H1 (cell line): Measurements from ENCODE around the gene NETO1. TPM values are rescaled to one million over a fixed set of nuclear protein-coding genes. Genes with fewer than 3 reads are reported as not detected.
A peak's percentile ranks its signal among the peaks of the same experiment; 100 is the strongest.

Experiments
- CTCF ChIA-PET: fragments of 300-600 bp; sonication (Branson Sonifier 250); formaldehyde crosslinking; loops from one replicate; lab custom pipeline; 2021; ENCODE audit not compliant: partially characterized antibody; lab: Charles Lee
- POLR2A ChIA-PET: fragments of 300-600 bp; sonication (Branson Sonifier 250); formaldehyde crosslinking; loops from one replicate; lab custom pipeline; 2021; ENCODE audit warnings: inconsistent platforms; ENCODE audit not compliant: partially characterized antibody; lab: Charles Lee
- DNase-seq, 2 experiments: peaks; one replicate each; pipeline versions ENCODE4 v3.0.0 to v3.0.0-alpha.2; 2010 to 2022; ENCODE audit warnings: low spot score in 2 of 2, low read depth in 1 of 2, mixed read lengths in 1 of 2
- FAIRE-seq: peaks from 2 replicates; lab custom pipeline; 2011; peaks lifted over from hg19 to GRCh38; lab: Jason Lieb, UNC
- H2AFZ ChIP-seq: 2 replicates; pipeline ENCODE4 v1.8.1; 2012; ENCODE audit warnings: low read length, inconsistent platforms
- H2AK5ac ChIP-seq: 2 replicates; pipeline ENCODE4 v1.6.1; 2013; ENCODE audit warnings: low read depth, low read length
- H2BK120ac ChIP-seq: replicated peaks from 2 replicates; pipeline ENCODE3; 2013; ENCODE audit warnings: low read depth, low read length, inconsistent platforms
- H2BK12ac ChIP-seq: 2 replicates; pipeline ENCODE4 v1.6.1; 2013; ENCODE audit warnings: low read depth, low read length
- H2BK15ac ChIP-seq: 2 replicates; pipeline ENCODE4 v1.6.1; 2013; ENCODE audit warnings: low read length
- H2BK20ac ChIP-seq: 2 replicates; pipeline ENCODE4 v1.6.1; 2013; ENCODE audit warnings: low read length
- H2BK5ac ChIP-seq: 2 replicates; pipeline ENCODE4 v1.6.1; 2013; ENCODE audit warnings: low read depth, low read length
- H3K14ac ChIP-seq: 2 replicates; pipeline ENCODE4 v1.6.1; 2013; ENCODE audit warnings: inconsistent platforms; ENCODE audit not compliant: insufficient read length
- H3K18ac ChIP-seq: 2 replicates; pipeline ENCODE4 v1.6.1; 2013; ENCODE audit warnings: low read length; ENCODE audit errors: extremely low read depth
- H3K23ac ChIP-seq: 2 replicates; pipeline ENCODE4 v1.6.1; 2013; ENCODE audit warnings: inconsistent platforms; ENCODE audit not compliant: insufficient read length
- H3K23me2 ChIP-seq: 2 replicates; pipeline ENCODE4 v1.6.1; 2013; ENCODE audit warnings: low read depth, low read length
- H3K27ac ChIP-seq: 2 replicates; pipeline ENCODE4 v1.6.1; 2011; ENCODE audit warnings: low read depth, low read length, inconsistent platforms
- H3K27me3 ChIP-seq, 4 experiments: replicated peaks in 1 of 4; 1 replicate in 1 of 4; 2 replicates in 3 of 4; pipeline versions ENCODE4 v1.6.1 to v1.8.1; 2011 to 2013; ENCODE audit warnings: low read length in 3 of 4, mild to moderate bottlenecking in 3 of 4, inconsistent platforms in 2 of 4, mixed read lengths in 2 of 4, moderate library complexity in 1 of 4; ENCODE audit not compliant: control insufficient read depth in 3 of 4, insufficient read depth in 3 of 4; ENCODE audit errors: extremely low read depth in 1 of 4
- H3K36me3 ChIP-seq, 4 experiments: 2 replicates each; pipeline versions ENCODE4 v1.6.1 to v1.8.1; 2011 to 2013; ENCODE audit warnings: mild to moderate bottlenecking in 4 of 4, low read length in 3 of 4, moderate library complexity in 2 of 4, control low read depth in 1 of 4, inconsistent platforms in 1 of 4; ENCODE audit not compliant: insufficient read depth in 4 of 4, control insufficient read depth in 2 of 4
- H3K4ac ChIP-seq: replicated peaks from 2 replicates; pipeline ENCODE3; 2013; ENCODE audit warnings: low read length, low read depth, mixed read lengths, inconsistent platforms; ENCODE audit not compliant: insufficient read length
- H3K4me1 ChIP-seq, 4 experiments: replicated peaks in 1 of 4; 1 replicate in 1 of 4; 2 replicates in 3 of 4; pipeline versions ENCODE4 v1.6.1 to v1.8.1; 2011 to 2013; ENCODE audit warnings: low read length in 3 of 4, inconsistent platforms in 2 of 4, mixed read lengths in 1 of 4; ENCODE audit not compliant: insufficient read depth in 4 of 4, control insufficient read depth in 3 of 4
- H3K4me2 ChIP-seq, 2 experiments: 2 replicates each; pipeline versions ENCODE4 v1.6.1 to v1.8.1; 2011 to 2013; ENCODE audit warnings: low read depth in 2 of 2, low read length in 2 of 2, control low read depth in 1 of 2, inconsistent platforms in 1 of 2, mild to moderate bottlenecking in 1 of 2; ENCODE audit not compliant: insufficient read depth in 1 of 2
- H3K4me3 ChIP-seq, 4 experiments: fragments of 200-600, 300-600 bp in 1 of 4; sonication (generic), shearing (Covaris generic), sonication (Bioruptor Twin) in 1 of 4; 2 replicates each; pipeline versions ENCODE4 v1.5.1 to v1.8.1; 2011 to 2016; ENCODE audit warnings: low read length in 4 of 4, low read depth in 3 of 4, control low read depth in 2 of 4, inconsistent platforms in 2 of 4, mild to moderate bottlenecking in 2 of 4, mixed read lengths in 1 of 4, moderate library complexity in 1 of 4; ENCODE audit not compliant: insufficient read depth in 2 of 4; ENCODE audit errors: extremely low read depth in 1 of 4
- H3K56ac ChIP-seq: replicated peaks from 2 replicates; pipeline ENCODE3; 2013; ENCODE audit warnings: low read depth, mild to moderate bottlenecking, mixed read lengths, low read length, inconsistent platforms; ENCODE audit not compliant: insufficient read length
- H3K79me1 ChIP-seq: 2 replicates; pipeline ENCODE4 v1.6.1; 2013; ENCODE audit warnings: low read depth, low read length, control low read depth
- H3K79me2 ChIP-seq, 2 experiments: 2 replicates each; pipeline versions ENCODE4 v1.6.1 to v1.8.1; 2012 to 2013; ENCODE audit warnings: low read length in 2 of 2, mild to moderate bottlenecking in 2 of 2, inconsistent platforms in 1 of 2; ENCODE audit not compliant: insufficient read depth in 2 of 2, control insufficient read depth in 1 of 2
- H3K9ac ChIP-seq, 4 experiments: replicated peaks in 1 of 4; 1 replicate in 1 of 4; 2 replicates in 3 of 4; pipeline versions ENCODE4 v1.6.1 to v1.8.1; 2011 to 2013; ENCODE audit warnings: low read depth in 3 of 4, low read length in 3 of 4, control low read depth in 2 of 4, mild to moderate bottlenecking in 2 of 4, moderate library complexity in 2 of 4, inconsistent platforms in 1 of 4; ENCODE audit errors: extremely low read depth in 1 of 4
- H3K9me3 ChIP-seq, 2 experiments: 2 replicates each; pipeline versions ENCODE4 v1.6.1 to v1.8.1; 2012 to 2013; ENCODE audit warnings: mild to moderate bottlenecking in 2 of 2, moderate library complexity in 2 of 2, control low read depth in 1 of 2, inconsistent platforms in 1 of 2, low read depth in 1 of 2, low read length in 1 of 2, mixed read lengths in 1 of 2; ENCODE audit not compliant: insufficient read depth in 2 of 2
- H4K20me1 ChIP-seq, 2 experiments: replicated peaks in 1 of 2; 2 replicates each; pipeline versions ENCODE3 to v1.8.1; 2011 to 2013; ENCODE audit warnings: inconsistent platforms in 2 of 2, low read length in 2 of 2, mild to moderate bottlenecking in 1 of 2; ENCODE audit not compliant: insufficient read depth in 2 of 2, control insufficient read depth in 1 of 2
- H4K5ac ChIP-seq: 2 replicates; pipeline ENCODE4 v1.6.1; 2013; ENCODE audit warnings: low read length, low read depth, mixed read lengths, inconsistent platforms; ENCODE audit not compliant: insufficient read length
- H4K8ac ChIP-seq: 2 replicates; pipeline ENCODE4 v1.8.0; 2013; ENCODE audit warnings: mild to moderate bottlenecking, moderate library complexity, low read length, inconsistent platforms; ENCODE audit not compliant: insufficient read depth; ENCODE audit errors: extremely low read depth
- H4K91ac ChIP-seq: replicated peaks from 2 replicates; pipeline ENCODE3; 2013; ENCODE audit warnings: low read length, mixed read lengths, inconsistent platforms; ENCODE audit not compliant: insufficient read length
- CTBP2 ChIP-seq: IDR thresholded peaks from 2 replicates; pipeline ENCODE4 v1.7.0; 2011; ENCODE audit warnings: borderline replicate concordance, mild to moderate bottlenecking, moderate library complexity, mixed read lengths, low read length; ENCODE audit not compliant: insufficient read depth, insufficient read length
- CTCF ChIP-seq, 3 experiments: IDR thresholded peaks; 1 replicate in 2 of 3; 2 replicates in 1 of 3; pipeline versions ENCODE4 v1.5.1 to v1.6.1; 2011; ENCODE audit warnings: low read length in 3 of 3, mild to moderate bottlenecking in 3 of 3, inconsistent platforms in 2 of 3, low read depth in 1 of 3, moderate library complexity in 1 of 3; ENCODE audit not compliant: insufficient read depth in 1 of 3; ENCODE audit errors: control extremely low read depth in 1 of 3
- WGBS, 2 experiments: shearing (Covaris generic) in 1 of 2; methylation state at CpG; one replicate each; pipeline versions ENCODE4 v1.1.6 to v1.1.7; 2013 to 2015; ENCODE audit warnings: low lambda C conversion rate in 2 of 2, mixed read lengths in 2 of 2, inconsistent platforms in 1 of 2, low coverage in 1 of 2, missing lambda C conversion rate in 1 of 2; ENCODE audit not compliant: insufficient replicate concordance in 2 of 2, insufficient coverage in 1 of 2, insufficient read length in 1 of 2; ENCODE audit errors: extremely low coverage in 1 of 2, missing lambda C conversion rate in 1 of 2; 5-methylcytosine and 5-hydroxymethylcytosine counted together
- polyA plus RNA-seq, 7 experiments: library from polyadenylated mRNA; depleted of rRNA in 3 of 7; stranded (reverse) in 5 of 7; unstranded in 2 of 7; fragments of >200 nt in 5 of 7; fragments of 200-250 nt in 2 of 7; gene quantifications; 1 replicate in 5 of 7; 2 replicates in 1 of 7; 4 replicates in 1 of 7; pipeline versions ENCODE4 v1.2.1 to v1.2.3, GENCODE V29; 2011 to 2013; ENCODE audit warnings: missing spikeins in 2 of 7, mixed read lengths in 2 of 7
- total RNA-seq: library from RNA; stranded (reverse); fragmentation: NEBNext Ultra II Directional; extraction: Animal tissue kit (Norgen Biotek cat#: 25700); gene quantifications from 2 replicates; pipeline ENCODE4 v1.2.1, GENCODE V29; 2021

NETO1 gene
- total and polyA plus RNA-seq, 2 of the 8 experiments (the other 6 are each of a cell fraction or from before 2014, with no cell fraction given): 3.0 to 19.3 TPM

- no peak overlapping the region for H4K5ac ChIP-seq
- H3K23me2 ChIP-seq: no peaks in the 10 kb centered on the region; the same call in 1 of the 2 replicates
- 92% methylated on average over 13 of the region's 13 CpGs; no CpG with 5 or more reads in 1 of the 2 experiments for WGBS, 2 experiments
- H3K4me3 ChIP-seq: no peak overlapping the region
- H3K27ac ChIP-seq: no peak overlapping the region
- H2BK15ac ChIP-seq: no peak overlapping the region
- H2AK5ac ChIP-seq: no peak overlapping the region
- H3K14ac ChIP-seq: no peak overlapping the region
- no peak overlapping the region for H2BK5ac ChIP-seq
- H3K9me3 ChIP-seq: no peaks in the 10 kb centered on the region
- ChIA-PET CTCF (interaction anchor here (0.8 kb wide), 1 partner anchor 18 kb away, joined by 3 read pairs; no protein-coding TSS in a partner anchor), POLR2A (no interaction called here)
- H3K4me1 ChIP-seq: no peaks in the 10 kb centered on the region
- no peak overlapping the region for H4K91ac ChIP-seq
- H3K36me3 ChIP-seq: no peaks in the 10 kb centered on the region
- no peak overlapping the region for H3K4ac ChIP-seq
- H2BK120ac ChIP-seq: no peak overlapping the region
- H4K20me1 ChIP-seq: no peaks in the 10 kb centered on the region
- FAIRE-seq (no peak), DNase-seq (no peak)
- no peaks in the 10 kb centered on the region; the same call in 1 of the 2 replicates for H3K79me1 ChIP-seq
- no peak for TF ChIP-seq CTBP2
- TF ChIP-seq CTCF (IDR thresholded peaks at IDR 0.05; ENCODE audit: control extremely low read depth in 1 of 3, insufficient read depth in 1 of 3, low read depth in 1 of 3, low read length in 3 of 3): peak in 1 of 3 experiments; percentile 3; a peak in 1 of 4 replicates
- no peak overlapping the region for H4K8ac ChIP-seq
- no peak overlapping the region for H3K56ac ChIP-seq
- H2AFZ ChIP-seq: no peak overlapping the region
- no peak overlapping the region for H2BK12ac ChIP-seq
- H3K4me2 ChIP-seq: no peak overlapping the region
- no peak overlapping the region for H3K18ac ChIP-seq
- H3K27me3 ChIP-seq: no peaks in the 10 kb centered on the region
- no peak overlapping the region for H3K23ac ChIP-seq
- no peak overlapping the region for H3K9ac ChIP-seq
- H2BK20ac ChIP-seq: no peak overlapping the region
- H3K79me2 ChIP-seq: no peaks in the 10 kb centered on the region
Observed at GRCh38 chr18:72822202-72822601, 45.6 kb downstream of the NETO1 start.
